Measurements from ENCODE around the gene CLBA1. TPM values are rescaled to one million over a fixed set of nuclear protein-coding genes. Genes with fewer than 3 reads are reported as not detected.

The CLBA1 gene
- total and polyA plus RNA-seq, 2 experiments from 2014 or later: 1.6 to 1.8 TPM

- H3F3A ChIP-seq (replicated peaks; ENCODE audit: low read depth): peaks cover 5% of the 10 kb centered on the region; the same call in 1 of the 2 replicates
- TF ChIP-seq ZNF114 (CRISPR knock-in tag; IDR thresholded peaks at IDR 0.05) (no peak), STAT1 (IDR thresholded peaks at IDR 0.05; ENCODE audit: unreplicated experiment) (no peak), EZH2 (IDR thresholded peaks at IDR 0.05; ENCODE audit: low read depth, unreplicated experiment) (no peak), EZH2phosphoT487 (IDR thresholded peaks at IDR 0.05; ENCODE audit: unreplicated experiment) (no peak), ZNF331 (CRISPR knock-in tag; IDR thresholded peaks at IDR 0.05; ENCODE audit: low read depth) (no peak), NANOG (IDR thresholded peaks at IDR 0.05; ENCODE audit: borderline replicate concordance) (no peak), ZNF462 (CRISPR knock-in tag; IDR thresholded peaks at IDR 0.05) (no peak), POLR2AphosphoS5 (IDR thresholded peaks at IDR 0.05; ENCODE audit: low read depth) (no peak), CREB1 (CRISPR knock-in tag; IDR thresholded peaks at IDR 0.05; ENCODE audit: low read depth) (no peak), REST (IDR thresholded peaks at IDR 0.05; ENCODE audit: unreplicated experiment) (no peak)
- TF ChIP-seq, protein P1, sequence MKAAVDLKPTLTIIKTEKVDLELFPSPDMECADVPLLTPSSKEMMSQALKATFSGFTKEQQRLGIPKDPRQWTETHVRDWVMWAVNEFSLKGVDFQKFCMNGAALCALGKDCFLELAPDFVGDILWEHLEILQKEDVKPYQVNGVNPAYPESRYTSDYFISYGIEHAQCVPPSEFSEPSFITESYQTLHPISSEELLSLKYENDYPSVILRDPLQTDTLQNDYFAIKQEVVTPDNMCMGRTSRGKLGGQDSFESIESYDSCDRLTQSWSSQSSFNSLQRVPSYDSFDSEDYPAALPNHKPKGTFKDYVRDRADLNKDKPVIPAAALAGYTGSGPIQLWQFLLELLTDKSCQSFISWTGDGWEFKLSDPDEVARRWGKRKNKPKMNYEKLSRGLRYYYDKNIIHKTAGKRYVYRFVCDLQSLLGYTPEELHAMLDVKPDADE (IDR thresholded peaks at IDR 0.05): no peak
- H3K27me3 ChIP-seq (ENCODE audit: insufficient read depth): no peaks in the 10 kb centered on the region
- peak overlapping the region; percentile 97 for H3K4me2 ChIP-seq
- peak overlapping the region; percentile 96 for H3K4me3 Mint-ChIP-seq
- H3K4me3 ChIP-seq: peak overlapping the region; percentile 98
- no peak overlapping the region for H3K27ac ChIP-seq (ENCODE audit: low read depth)
- H3K9me3 Mint-ChIP-seq: no peaks in the 10 kb centered on the region
- peaks cover 48% of the 10 kb centered on the region for H3K79me2 ChIP-seq (replicated peaks; ENCODE audit: insufficient read depth)
- H3K27me3 Mint-ChIP-seq (ENCODE audit: insufficient read depth, low read depth, poor library complexity): peaks cover 18% of the 10 kb centered on the region
- H3K4me1 ChIP-seq (ENCODE audit: insufficient read depth): peaks cover 20% of the 10 kb centered on the region
- peaks cover 42% of the 10 kb centered on the region for H3K4me1 Mint-ChIP-seq
- DNase-seq (ENCODE audit: low spot score) (no peak), ATAC-seq (no peak)
- no peaks in the 10 kb centered on the region for H3K9me2 ChIP-seq (ENCODE audit: insufficient read depth)
- H4K20me1 ChIP-seq (replicated peaks; ENCODE audit: insufficient read depth): peaks cover 31% of the 10 kb centered on the region
- H3K27ac Mint-ChIP-seq: no peak overlapping the region
- peaks cover 17% of the 10 kb centered on the region for H3K36me3 Mint-ChIP-seq (ENCODE audit: low read depth)
- no peaks in the 10 kb centered on the region for H3K36me3 ChIP-seq (ENCODE audit: insufficient read depth)
- H2AFZ ChIP-seq: no peak overlapping the region
Observed at GRCh38 chr14:105022276-105022670, 36.7 kb downstream of the CLBA1 start.

Data from GM23338 (cell line).